ENCODE data around the gene TIGD2. TPM values are rescaled to one million over a fixed set of nuclear protein-coding genes. Genes with fewer than 3 reads are reported as not detected.

Gene TIGD2
- total and polyA plus RNA-seq, 2 of the 13 experiments (the other 11 are each of a cell fraction or from before 2014, with no cell fraction given) = 3.1 to 15.5 TPM

- TF ChIP-seq ATF3 (CRISPR knock-in tag; IDR thresholded peaks at IDR 0.05) = 0 out of 2 replicates have a peak, but pooled peaks have one; percentile 15
- TF ChIP-seq RFXAP (CRISPR knock-in tag; IDR thresholded peaks at IDR 0.05; ENCODE audit: borderline replicate concordance) = 0 out of 2 replicates have a peak, but pooled peaks have one; percentile 36
- no peak for TF ChIP-seq SNRNP70 (IDR thresholded peaks at IDR 0.05; ENCODE audit: low read depth, low read length)
- TF ChIP-seq ZNF317 (CRISPR knock-in tag; IDR thresholded peaks at IDR 0.05) = no peak
- TF ChIP-seq CEBPG (CRISPR knock-in tag; IDR thresholded peaks at IDR 0.05) = peak; percentile 98
- TF ChIP-seq UBTF (CRISPR knock-in tag; IDR thresholded peaks at IDR 0.05) = no peak
- 0 out of 2 replicates have a peak, but pooled peaks have one; percentile 43 for TF ChIP-seq NFKBIZ (CRISPR knock-in tag; IDR thresholded peaks at IDR 0.05)
- 0 out of 2 replicates have a peak, but pooled peaks have one; percentile 33 for TF ChIP-seq ZNF607 (CRISPR knock-in tag; IDR thresholded peaks at IDR 0.05; ENCODE audit: borderline replicate concordance)
- no peak for TF ChIP-seq XBP1 (CRISPR knock-in tag; IDR thresholded peaks at IDR 0.05)
- peak; percentile 39; the same call in 1 of the 2 replicates for TF ChIP-seq ZNF574 (CRISPR knock-in tag; IDR thresholded peaks at IDR 0.05)
- TF ChIP-seq, protein P1, sequence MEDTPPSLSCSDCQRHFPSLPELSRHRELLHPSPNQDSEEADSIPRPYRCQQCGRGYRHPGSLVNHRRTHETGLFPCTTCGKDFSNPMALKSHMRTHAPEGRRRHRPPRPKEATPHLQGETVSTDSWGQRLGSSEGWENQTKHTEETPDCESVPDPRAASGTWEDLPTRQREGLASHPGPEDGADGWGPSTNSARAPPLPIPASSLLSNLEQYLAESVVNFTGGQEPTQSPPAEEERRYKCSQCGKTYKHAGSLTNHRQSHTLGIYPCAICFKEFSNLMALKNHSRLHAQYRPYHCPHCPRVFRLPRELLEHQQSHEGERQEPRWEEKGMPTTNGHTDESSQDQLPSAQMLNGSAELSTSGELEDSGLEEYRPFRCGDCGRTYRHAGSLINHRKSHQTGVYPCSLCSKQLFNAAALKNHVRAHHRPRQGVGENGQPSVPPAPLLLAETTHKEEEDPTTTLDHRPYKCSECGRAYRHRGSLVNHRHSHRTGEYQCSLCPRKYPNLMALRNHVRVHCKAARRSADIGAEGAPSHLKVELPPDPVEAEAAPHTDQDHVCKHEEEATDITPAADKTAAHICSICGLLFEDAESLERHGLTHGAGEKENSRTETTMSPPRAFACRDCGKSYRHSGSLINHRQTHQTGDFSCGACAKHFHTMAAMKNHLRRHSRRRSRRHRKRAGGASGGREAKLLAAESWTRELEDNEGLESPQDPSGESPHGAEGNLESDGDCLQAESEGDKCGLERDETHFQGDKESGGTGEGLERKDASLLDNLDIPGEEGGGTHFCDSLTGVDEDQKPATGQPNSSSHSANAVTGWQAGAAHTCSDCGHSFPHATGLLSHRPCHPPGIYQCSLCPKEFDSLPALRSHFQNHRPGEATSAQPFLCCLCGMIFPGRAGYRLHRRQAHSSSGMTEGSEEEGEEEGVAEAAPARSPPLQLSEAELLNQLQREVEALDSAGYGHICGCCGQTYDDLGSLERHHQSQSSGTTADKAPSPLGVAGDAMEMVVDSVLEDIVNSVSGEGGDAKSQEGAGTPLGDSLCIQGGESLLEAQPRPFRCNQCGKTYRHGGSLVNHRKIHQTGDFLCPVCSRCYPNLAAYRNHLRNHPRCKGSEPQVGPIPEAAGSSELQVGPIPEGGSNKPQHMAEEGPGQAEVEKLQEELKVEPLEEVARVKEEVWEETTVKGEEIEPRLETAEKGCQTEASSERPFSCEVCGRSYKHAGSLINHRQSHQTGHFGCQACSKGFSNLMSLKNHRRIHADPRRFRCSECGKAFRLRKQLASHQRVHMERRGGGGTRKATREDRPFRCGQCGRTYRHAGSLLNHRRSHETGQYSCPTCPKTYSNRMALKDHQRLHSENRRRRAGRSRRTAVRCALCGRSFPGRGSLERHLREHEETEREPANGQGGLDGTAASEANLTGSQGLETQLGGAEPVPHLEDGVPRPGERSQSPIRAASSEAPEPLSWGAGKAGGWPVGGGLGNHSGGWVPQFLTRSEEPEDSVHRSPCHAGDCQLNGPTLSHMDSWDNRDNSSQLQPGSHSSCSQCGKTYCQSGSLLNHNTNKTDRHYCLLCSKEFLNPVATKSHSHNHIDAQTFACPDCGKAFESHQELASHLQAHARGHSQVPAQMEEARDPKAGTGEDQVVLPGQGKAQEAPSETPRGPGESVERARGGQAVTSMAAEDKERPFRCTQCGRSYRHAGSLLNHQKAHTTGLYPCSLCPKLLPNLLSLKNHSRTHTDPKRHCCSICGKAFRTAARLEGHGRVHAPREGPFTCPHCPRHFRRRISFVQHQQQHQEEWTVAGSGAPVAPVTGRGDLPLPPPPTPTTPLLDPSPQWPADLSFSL (CRISPR knock-in tag; IDR thresholded peaks at IDR 0.05) = peak; percentile 47; the same call in 1 of the 2 replicates
- TF ChIP-seq HMG20A (CRISPR knock-in tag; IDR thresholded peaks at IDR 0.05; ENCODE audit: borderline replicate concordance) = peak; percentile 75; the same call in 1 of the 2 replicates
- peak in 1 of 2 experiments; percentile 65; a peak in 1 of 4 replicates for TF ChIP-seq NR2F1 (CRISPR knock-in tag; IDR thresholded peaks at IDR 0.05)
- TF ChIP-seq ETV5 (CRISPR knock-in tag; IDR thresholded peaks at IDR 0.05; ENCODE audit: borderline replicate concordance) = peak; percentile 48; the same call in 1 of the 2 replicates
- TF ChIP-seq SALL1 (CRISPR knock-in tag; IDR thresholded peaks at IDR 0.05) = peak; percentile 68; the same call in 1 of the 2 replicates
- TF ChIP-seq HDAC2 (CRISPR knock-in tag; IDR thresholded peaks at IDR 0.05) = peak; percentile 74; the same call in 1 of the 2 replicates
These were observed 2.1 kb downstream of the TIGD2 start (continued) for GRCh38 chr4:89113415-89113814.

Data from HepG2 (cell line).